Lung (tissue), 12 donors: Measurements from ENCODE around the gene GLDN. TPM values are rescaled to one million over a fixed set of nuclear protein-coding genes. Genes with fewer than 3 reads are reported as not detected.
"Not testable (repeated sequence)": the region's sequence is repeated elsewhere in the genome, so short reads cannot be mapped to it uniquely, and the experiment has no call there.

Experiments used
- ATAC-seq: fragments of 200-7000 bp; cut with Tn5 transposase; one replicate; pipeline ENCODE4 v1.9.1; 2020; ENCODE audit warnings: moderate number of reproducible peaks; ENCODE audit not compliant: insufficient read depth, low FRiP score
- DNase-seq, 3 donors: peaks; one replicate each; pipeline ENCODE4 v3.0.0-alpha.2; 2013 to 2017
- H3K27ac ChIP-seq, 2 donors: one replicate each; pipeline ENCODE4 v1.5.1; 2013; ENCODE audit warnings: mild to moderate bottlenecking in 2 of 2, moderate library complexity in 2 of 2, control low read depth in 1 of 2, inconsistent platforms in 1 of 2, low read depth in 1 of 2, low read length in 1 of 2
- H3K27me3 ChIP-seq, 3 donors: one replicate each; pipeline ENCODE4 v1.5.1; 2013; ENCODE audit warnings: low read length in 2 of 3; ENCODE audit not compliant: control insufficient read depth in 3 of 3, insufficient read depth in 3 of 3
- H3K36me3 ChIP-seq, 4 donors: one replicate each; pipeline ENCODE4 v1.5.1; 2013; ENCODE audit warnings: low read length in 4 of 4, mild to moderate bottlenecking in 1 of 4, moderate library complexity in 1 of 4; ENCODE audit not compliant: control insufficient read depth in 4 of 4, insufficient read depth in 4 of 4
- H3K4me1 ChIP-seq, 5 donors: one replicate each; pipeline ENCODE4 v1.5.1; 2013; ENCODE audit warnings: low read length in 5 of 5, mild to moderate bottlenecking in 2 of 5, moderate library complexity in 1 of 5; ENCODE audit not compliant: control insufficient read depth in 5 of 5, insufficient read depth in 5 of 5
- H3K4me3 ChIP-seq: one replicate; pipeline ENCODE4 v1.5.1; 2013; ENCODE audit warnings: mild to moderate bottlenecking, control low read depth, moderate library complexity
- H3K9ac ChIP-seq, 2 donors: one replicate each; pipeline ENCODE4 v1.5.1; 2013; ENCODE audit warnings: low read length in 2 of 2, control low read depth in 1 of 2; ENCODE audit not compliant: insufficient read depth in 1 of 2
- H3K9me3 ChIP-seq, 4 donors: one replicate each; pipeline ENCODE4 v1.5.1; 2013; ENCODE audit warnings: low read length in 3 of 4, mild to moderate bottlenecking in 1 of 4, moderate library complexity in 1 of 4; ENCODE audit not compliant: control insufficient read depth in 4 of 4, insufficient read depth in 3 of 4
- CTCF ChIP-seq: IDR thresholded peaks from 2 replicates; pipeline ENCODE4 v1.5.1; 2012; ENCODE audit warnings: mild to moderate bottlenecking; ENCODE audit errors: control extremely low read depth, extremely low read depth
- WGBS, 2 donors: extraction: QIAGEN DNeasy Blood & Tissue Kit; methylation state at CpG; one replicate each; pipeline ENCODE4 v1.1.7; 2013; 5-methylcytosine and 5-hydroxymethylcytosine counted together
- polyA plus RNA-seq, 2 donors: library from polyadenylated mRNA; stranded (reverse); fragments of 200-250 nt; gene quantifications; one replicate each; pipeline ENCODE4 v1.2.1, GENCODE V29; 2013
- total RNA-seq, 2 donors: library from RNA; depleted of rRNA in 1 of 2; stranded (reverse); fragments of >200 nt in 1 of 2; gene quantifications; one replicate each; pipeline ENCODE4 v1.2.1, GENCODE V29; 2014 to 2021
- donor health status: control.
- donor health status: control.
- donor health status: Bipolar disorder and iron deficiency.
- donor health status: healthy.
- donor health status: DM: yes; HTN: yes; CAD: no.

Gene GLDN
- total and polyA plus RNA-seq, 4 donors, result 0.82 to 75.8 (median 8.4) TPM

GRCh38 chr15:51444112-51444511, 102.7 kb downstream of the GLDN start:
- ATAC-seq, result no peak
- 92 to 94% methylated on average over 1 of the region's 1 CpG for WGBS, 2 donors

GRCh38 chr15:51444807-51445206, 103.4 kb downstream of the GLDN start:
- 98 to 100% methylated on average over 1 of the region's 1 CpG for WGBS, 2 donors

More at GRCh38 chr15:51444112-51444511, 102.7 kb downstream of the GLDN start:
- H3K4me1 ChIP-seq, result no peaks in the 10 kb centered on the region
- H3K9me3 ChIP-seq, result peaks cover 0 to 2% (median 0%) of the 10 kb centered on the region in 4 donors
- peaks cover 0 to 11% (median 5%) of the 10 kb centered on the region in 4 donors for H3K36me3 ChIP-seq
- no peak overlapping the region for H3K27ac ChIP-seq
- no peak for DNase-seq
- no peak for TF ChIP-seq CTCF
- H3K27me3 ChIP-seq, result no peaks in the 10 kb centered on the region
- no peak overlapping the region for H3K4me3 ChIP-seq
- no peak overlapping the region for H3K9ac ChIP-seq

GRCh38 chr15:51446029-51446744, 104.7 kb downstream of the GLDN start:
- WGBS, 2 donors, result 94 to 95% methylated on average over 5 of the region's 5 CpGs

More at GRCh38 chr15:51444807-51445206, 103.4 kb downstream of the GLDN start:
- H3K9ac ChIP-seq, result no peak overlapping the region
- ATAC-seq (no peak), DNase-seq (no peak)
- no peak overlapping the region for H3K27ac ChIP-seq
- no peak overlapping the region for H3K4me3 ChIP-seq
- H3K27me3 ChIP-seq, result no peaks in the 10 kb centered on the region
- no peaks in the 10 kb centered on the region for H3K4me1 ChIP-seq
- TF ChIP-seq CTCF, result no peak
- peaks cover 0 to 18% (median 7%) of the 10 kb centered on the region in 4 donors for H3K36me3 ChIP-seq
- H3K9me3 ChIP-seq, result peaks cover 0 to 2% (median 0%) of the 10 kb centered on the region in 4 donors

GRCh38 chr15:51447855-51448621, 106.6 kb downstream of the GLDN start:
- H3K27me3 ChIP-seq, result no peaks in the 10 kb centered on the region
- H3K27ac ChIP-seq, result no peak overlapping the region
- no peak overlapping the region for H3K9ac ChIP-seq
- peaks cover 5 to 22% (median 11%) of the 10 kb centered on the region in 4 donors for H3K36me3 ChIP-seq
- no peaks in the 10 kb centered on the region for H3K9me3 ChIP-seq
- WGBS, 2 donors, result 78 to 91% methylated on average over 4 of the region's 4 CpGs
- H3K4me3 ChIP-seq, result no peak overlapping the region
- DNase-seq (no peak), ATAC-seq (no peak)
- no peaks in the 10 kb centered on the region for H3K4me1 ChIP-seq
- no peak for TF ChIP-seq CTCF

More at GRCh38 chr15:51446029-51446744, 104.7 kb downstream of the GLDN start:
- H3K9ac ChIP-seq, H3K4me1 ChIP-seq, H3K4me3 ChIP-seq, H3K9me3 ChIP-seq, H3K27me3 ChIP-seq, H3K27ac ChIP-seq, DNase-seq, ATAC-seq: not testable (repeated sequence)
- H3K36me3 ChIP-seq, result peaks cover 4 to 22% (median 11%) of the 10 kb centered on the region in 4 donors
